Myocyte (in vitro differentiated cells): ENCODE measurements around the gene FMO5. TPM values are rescaled to one million over a fixed set of nuclear protein-coding genes. Genes with fewer than 3 reads are reported as not detected.
"Not testable (repeated sequence)": the region's sequence is repeated elsewhere in the genome, so short reads cannot be mapped to it uniquely, and the experiment has no call there.

Source experiments
- DNase-seq: peaks from one replicate; pipeline ENCODE4 v3.0.0-alpha.2; 2012; ENCODE audit warnings: low read depth
- total RNA-seq: library from RNA; depleted of rRNA; stranded (reverse); fragments of >200 nt; gene quantifications from 2 replicates; pipeline ENCODE4 v1.2.3, GENCODE V29; 2014

FMO5 gene
- total RNA-seq, 1 donor from 2014 or later: 0.99 TPM

DNA sequence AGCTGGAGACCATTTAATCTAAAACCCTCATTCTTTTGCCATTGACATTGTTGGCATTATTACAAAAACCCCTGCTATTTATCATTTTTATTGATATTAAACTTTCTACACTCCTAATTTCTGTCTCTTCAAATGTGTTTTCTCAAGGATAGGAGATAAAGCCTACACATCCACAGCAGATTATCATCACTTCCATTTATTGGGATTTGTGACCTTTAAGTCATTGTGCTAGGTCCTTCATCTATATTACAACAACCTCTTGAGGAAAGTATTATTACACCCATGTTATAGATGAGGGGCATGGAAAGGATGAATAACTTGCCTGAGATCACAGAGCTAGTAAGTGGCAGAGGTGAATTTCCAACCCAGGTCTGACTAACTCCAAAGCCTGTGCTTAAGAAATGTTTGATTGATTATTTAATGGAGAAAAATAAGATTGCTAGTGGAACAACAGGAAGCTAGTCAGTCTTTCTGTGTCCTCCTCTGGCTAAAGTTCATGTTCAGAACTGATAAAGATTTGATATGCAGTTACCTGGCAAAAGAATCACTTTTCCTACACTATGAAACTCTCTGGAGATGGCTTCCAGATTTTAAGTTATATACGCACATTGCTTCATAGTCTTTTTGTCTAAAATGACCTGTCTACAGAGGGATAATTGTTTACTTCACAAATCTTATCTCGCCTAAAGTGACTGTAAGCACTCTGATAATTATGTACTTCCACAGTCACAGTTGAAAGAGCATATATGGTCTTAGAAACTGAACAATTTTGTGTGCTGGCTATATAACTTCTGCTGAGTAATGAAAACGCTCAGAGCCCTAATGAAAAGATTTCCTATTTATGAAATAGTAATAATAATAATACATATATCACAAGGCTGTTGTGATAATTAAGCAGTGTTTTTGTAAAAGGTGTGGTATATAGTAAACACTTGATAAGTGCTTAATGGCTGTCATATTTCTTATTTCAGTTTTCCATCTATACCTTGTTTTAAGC, 15.0 kb downstream of the FMO5 start:
- no peak for DNase-seq

DNA sequence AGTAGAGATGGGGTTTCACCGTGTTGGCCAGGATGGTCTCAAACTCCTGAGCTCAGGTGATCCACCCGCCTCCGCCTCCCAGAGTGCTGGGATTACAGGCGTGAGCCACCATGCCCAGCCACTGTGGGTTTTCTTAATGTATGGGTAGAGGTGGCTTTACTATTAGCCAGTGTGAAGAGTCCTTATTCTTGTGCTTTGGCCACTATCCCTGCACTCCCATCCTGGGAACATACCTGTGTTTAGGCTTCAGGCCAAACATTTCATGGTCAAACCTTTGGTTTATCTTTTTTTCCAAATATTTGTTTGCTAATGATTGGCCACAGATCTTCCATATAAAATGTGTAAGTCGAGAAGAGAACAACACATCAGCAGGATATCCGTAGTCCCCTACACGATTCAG, 16.5 kb downstream of the FMO5 start:
- no peak for DNase-seq

DNA sequence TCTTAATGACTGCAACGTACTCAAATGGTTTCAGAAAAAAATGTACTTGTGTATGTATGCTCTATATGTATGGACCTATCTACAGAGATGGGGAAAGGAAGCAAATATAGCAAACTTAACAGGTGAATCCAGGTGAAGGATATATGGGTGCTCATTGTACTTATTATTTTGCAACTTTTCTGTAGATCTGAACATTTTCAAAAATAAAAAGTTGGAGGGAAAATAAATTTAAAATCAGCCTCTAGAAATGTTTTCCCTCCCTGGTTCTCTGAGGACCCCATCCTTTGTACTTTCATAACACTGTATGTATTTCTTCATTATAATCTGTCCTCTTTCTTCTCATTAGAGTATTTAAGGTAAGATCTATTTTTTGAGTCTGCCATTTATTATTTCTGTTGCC, 17.9 kb downstream of the FMO5 start:
- DNase-seq: no peak

DNA sequence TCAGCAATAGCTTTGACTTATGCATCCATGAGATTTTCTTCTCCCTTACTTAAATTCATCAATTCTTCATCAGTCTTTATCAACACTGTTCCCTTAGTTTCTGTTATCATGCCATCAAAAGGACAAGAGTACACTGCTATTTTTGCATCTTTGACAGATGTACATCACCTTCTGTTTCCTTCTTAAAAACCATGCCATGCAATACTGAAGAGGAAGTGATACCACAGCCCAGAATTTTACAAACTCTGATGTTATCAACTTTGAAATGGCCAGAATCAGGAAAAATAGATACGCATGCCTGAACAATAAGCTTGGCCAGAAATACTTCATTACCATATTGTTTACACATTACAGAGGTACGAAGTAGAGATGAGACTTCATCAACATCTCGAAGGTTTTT, 21.1 kb downstream of the FMO5 start:
- DNase-seq: no peak

DNA sequence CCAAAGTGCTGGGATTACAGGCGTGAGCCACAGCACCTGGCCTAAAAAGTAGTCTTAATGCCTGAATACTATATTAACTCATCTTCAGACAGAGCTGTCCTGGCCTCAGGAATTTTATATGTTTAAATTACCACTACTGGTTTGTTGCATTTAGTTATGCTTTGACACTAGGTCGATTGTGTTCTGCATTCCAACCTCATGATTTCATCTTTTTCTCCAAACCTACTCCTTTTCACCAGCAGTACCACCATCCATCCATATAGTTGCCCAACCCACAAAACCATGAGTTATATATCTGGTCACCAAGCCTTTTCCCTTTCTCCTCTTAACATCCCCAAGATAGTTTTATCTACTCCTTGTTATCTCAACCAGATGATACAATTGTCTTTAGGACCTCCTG, 22.6 kb downstream of the FMO5 start:
- DNase-seq: no peak

DNA sequence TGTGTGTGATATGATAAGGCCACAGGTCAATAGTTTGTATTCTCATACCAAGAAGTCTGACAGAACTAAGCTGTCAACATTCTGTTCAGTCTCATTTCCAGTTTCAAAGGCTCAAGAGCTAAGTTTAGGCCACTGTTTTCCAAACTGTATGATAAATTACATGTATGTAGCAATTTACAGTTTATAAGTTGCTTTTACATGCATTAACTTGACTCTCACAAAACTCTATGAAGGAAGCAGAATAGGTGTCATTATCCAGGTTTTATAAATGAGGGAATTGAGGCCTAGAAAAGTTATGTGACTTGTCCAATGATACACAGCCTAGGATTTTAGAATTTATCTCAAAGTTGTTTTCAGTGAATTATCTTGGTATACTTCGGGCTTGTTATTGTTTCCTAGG, 23.4 kb downstream of the FMO5 start:
- no peak for DNase-seq

DNA sequence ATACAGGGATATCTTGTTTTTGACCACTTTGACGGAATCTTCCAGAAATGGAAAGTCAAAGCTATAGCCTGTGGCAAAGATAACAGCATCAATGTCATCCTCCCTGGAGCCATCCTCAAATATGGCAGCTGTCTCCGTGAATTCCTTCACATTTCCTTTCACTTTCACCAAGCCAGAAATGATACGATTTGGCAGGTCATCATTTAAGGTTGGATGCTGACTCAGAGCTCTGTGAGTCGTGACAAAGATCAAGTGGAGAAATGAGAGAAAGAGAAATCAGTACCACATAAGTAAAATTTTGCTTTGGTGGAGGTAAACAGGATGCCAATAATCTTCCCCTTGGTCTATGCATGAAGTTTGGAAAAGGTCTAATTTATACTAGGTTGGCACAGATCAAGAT, 23.9 kb downstream of the FMO5 start:
- no peak for DNase-seq

DNA sequence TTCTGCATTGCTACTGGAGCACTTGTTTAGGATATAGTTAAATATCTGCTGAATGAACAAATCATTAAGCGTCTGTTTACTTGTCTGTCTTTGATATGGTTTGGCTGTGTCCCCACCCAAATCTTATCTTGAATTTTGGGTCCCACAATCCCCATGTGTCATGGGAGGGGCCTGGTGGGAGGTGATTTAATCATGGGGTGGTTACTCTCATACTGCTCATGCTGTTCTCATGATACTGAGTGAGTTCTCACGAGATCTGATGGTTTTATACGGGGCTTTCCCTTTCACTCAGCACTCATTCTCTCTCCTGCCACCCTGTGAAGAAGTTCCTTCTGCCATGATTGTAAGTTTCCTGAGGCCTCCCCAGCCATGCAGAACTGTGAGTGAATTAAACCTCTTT, 27.8 kb downstream of the FMO5 start:
- DNase-seq: not testable (repeated sequence)

DNA sequence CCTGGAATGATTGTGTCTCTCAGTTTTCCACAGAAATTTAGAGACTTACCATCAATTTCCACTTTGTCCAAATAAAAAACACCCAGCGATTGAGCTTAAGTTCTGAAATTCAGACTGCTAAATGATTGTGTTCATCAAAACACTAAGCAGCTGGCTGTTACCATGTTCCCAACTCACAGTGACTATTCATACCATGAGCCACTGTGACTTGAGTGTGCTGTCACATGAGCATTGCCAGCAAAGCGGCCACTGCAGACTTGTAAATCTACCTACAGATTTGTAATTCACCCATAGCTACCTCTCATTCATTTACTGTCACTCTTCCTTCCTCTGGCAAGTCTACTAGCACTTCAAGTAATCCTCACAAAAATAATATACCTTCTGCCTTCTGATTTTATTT, 35.6 kb downstream of the FMO5 start:
- DNase-seq: no peak

DNA sequence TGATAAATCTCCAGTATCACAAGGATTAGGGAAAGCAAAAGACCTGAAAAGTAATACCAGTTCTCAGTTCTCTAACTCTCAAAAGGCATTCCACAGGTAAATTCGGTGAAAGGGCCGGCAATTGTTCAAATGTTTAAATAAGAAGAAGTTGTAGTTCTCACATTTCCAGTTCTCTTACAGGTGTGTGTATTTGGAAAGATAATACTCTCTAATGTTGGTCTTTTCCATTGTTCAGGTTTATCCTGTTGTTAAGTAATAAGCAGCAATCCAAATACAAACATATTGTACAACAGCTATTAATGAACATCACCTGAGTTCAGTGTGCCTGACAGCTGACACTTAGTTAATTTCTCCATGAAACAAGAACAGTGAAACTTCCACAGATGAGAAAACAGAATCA, 39.7 kb downstream of the FMO5 start:
- DNase-seq: no peak

DNA sequence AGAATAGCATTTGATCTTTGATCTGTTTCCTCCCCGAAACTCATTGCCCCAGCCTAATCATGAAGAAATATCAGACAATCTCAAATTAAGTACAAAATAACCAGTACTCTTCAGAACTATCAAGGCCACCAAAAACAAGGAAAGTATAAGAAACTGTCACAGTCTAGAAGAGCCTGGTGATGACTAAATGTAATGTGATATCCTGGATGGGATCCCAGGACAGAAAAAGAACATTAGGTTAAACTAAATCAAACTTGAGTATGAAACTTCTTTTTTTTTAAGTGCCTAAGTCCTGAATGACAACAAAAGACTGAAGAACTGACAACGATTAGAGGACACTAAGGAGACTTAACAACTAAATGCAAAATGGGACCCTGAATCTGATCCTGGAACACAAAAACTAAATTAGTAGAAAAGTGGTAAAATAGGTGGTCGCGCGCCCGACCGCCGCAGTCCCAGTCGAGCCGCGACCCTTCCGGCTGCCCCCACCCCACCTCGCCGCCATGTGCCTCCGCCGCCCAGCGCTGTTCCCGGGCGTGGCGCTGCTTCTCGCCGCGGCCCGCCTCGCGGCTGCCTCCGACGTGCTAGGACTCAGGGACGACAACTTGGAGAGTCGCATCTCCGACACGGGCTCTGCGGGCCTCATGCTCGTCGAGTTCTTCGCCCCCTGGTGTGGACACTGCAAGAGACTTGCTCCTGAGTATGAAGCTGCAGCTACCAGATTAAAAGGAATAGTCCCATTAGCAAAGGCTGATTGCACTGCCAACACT, 47.3 kb downstream of the FMO5 start:
- DNase-seq: peak; percentile 55

DNA sequence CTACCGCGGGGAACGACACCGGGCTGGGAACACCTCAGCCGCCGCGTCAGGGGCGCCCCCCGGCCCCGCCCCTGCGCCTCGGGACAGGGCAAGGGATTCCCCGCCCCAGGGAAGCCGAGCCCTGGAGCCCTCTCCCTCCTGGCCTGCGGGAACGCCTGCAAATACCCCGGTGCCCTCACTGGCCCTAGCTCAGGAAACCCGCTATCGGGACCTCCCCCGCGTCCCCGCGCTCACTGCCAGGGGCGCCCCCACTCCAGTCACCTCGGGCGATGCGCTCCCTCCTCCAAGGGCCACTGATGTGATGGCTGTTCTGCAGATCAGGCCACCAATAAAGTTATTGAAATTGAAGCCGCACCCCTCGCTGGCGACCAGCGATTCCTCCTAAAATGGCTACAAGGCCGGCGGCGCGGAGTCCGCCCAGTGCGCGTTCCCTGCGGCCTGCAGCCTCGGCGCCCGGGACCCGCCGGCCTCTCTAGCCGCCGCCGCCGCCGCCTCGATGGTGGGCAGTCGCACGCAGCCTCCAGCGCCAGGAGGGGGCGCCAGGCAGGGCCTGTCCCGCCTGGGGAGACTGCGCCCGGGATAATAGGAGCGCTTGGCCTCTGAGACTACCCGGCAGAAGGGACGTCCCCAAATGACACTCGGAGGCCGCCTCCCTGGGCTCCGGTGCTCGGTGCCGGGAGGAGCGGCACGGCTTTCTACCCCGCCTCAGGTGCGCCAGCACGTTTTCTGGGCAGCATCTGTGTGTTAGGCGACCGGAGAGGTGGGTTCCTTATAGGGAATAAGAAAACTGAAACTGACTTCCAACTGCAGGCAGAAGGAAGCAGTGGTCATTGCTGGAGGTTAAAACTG, 52.7 kb downstream of the FMO5 start, which contains the start of gene PRKAB2:
PRKAB2 (minus strand) TSS at position 303 of the 849 bp plus-strand sequence. CDS start 326 bp downstream, outside the sequence.
- peak; percentile 97 for DNase-seq

DNA sequence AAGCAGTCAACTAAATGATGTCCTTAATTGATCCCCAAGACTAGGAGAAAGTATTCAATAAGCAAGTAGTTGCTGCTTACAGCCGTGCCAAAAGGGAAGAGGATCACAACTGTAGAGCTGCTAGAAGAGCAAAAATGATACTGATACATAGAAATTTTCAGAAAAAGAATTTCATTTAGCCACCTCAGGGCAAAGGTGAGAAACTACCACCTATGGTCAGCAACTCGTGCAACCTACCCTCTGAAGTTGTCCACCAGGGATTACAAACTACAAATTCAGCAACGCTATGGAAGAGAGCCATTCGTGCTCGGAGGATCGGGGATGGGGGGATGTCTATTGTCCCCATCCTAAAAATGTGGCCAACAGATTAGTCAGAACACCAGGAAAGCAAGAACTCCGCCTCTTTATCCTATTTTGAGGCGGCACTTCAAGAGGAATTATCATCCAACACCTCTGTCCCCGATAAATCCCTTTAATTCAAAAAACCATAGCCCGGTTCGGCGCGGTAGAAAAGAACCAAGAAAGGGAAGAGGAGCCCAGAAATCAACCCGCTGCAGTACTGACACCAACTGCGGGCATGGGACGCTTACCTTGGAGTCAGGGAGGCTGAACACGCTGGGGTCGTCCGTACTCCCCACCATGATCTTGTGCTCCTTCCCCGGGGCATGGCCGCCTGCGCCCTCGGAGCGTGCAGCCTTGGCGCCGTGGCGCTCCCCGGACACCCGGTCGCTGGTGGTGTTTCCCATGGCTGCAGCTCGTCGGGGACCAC, 53.6 kb downstream of the FMO5 start:
- DNase-seq: peak; percentile 20

DNA sequence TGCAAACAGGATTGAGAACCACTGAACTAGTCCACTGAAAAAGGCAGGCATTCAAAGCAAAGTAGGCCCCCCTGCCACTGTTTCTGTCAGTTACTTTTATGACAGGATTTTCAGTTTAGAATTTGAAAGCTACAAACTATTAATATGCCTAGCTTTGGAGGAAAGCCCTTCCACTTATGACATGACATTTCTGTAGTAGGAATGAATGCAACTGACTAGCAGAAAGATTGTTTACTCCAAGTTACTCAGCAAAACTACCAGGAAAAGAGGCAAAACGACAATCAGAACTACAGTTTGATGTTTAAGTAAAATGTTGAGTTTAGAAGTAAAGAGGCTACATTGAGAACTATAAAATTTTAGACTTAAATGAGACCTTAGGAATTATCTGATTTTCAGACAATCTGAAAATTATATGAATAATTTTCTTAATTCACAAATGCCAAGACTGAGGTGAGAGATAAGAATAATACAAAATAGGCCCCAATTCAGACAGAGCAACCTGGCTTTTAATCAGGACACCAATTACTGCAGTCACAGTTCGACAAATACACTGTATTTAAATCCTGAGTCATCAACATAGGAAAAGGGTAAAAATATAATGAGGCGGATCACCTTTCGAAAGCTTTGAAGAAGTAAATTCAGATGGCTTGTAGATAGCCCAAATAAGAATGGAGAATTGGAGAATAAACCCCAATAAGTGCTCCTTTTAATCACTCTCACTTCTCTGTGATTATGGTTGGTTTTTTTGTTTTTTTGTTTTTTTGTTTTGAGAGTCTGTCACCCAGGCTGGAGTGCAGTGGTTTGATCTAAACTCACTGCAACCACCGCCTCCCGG, 55.1 kb downstream of the FMO5 start:
- no peak for DNase-seq

DNA sequence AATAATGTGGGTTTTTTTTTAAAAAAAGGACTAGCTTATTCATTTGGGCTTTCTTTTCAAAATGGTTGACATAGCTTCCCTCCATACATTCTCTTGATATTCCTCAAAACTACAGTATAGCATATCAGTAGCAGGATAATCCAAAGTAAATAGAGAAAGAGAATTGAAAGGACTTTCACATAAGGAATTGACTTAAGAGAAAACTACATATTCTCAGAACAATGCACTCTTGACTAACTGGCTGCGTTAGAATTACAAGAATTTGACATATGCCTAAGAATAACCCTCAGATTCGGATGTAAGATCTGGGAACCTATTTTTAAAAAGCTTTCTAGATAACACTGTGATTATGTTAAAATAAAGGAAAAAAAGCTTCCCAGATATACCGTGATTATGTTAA, 56.0 kb downstream of the FMO5 start:
- no peak for DNase-seq

DNA sequence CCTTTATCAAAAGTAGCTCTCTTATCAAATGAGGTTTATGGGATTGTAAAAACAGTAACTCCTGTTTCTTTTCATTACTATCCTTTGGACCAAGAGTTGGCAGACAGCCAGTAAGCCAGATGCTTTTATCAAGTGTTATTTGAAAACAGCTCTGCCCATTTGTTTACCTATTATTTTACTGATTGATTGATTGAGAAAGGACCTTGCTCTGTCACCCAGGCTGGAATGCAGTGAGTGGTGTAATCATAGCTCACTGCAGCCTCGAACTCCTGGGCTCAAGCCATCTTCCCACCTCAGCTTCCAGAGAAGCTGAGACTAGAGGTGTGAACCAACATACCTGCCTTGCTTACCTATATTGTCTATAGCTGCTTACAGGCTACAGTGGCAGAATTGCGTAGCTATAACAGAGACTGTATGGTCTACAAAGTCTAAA, 56.5 kb downstream of the FMO5 start:
- peak; percentile 53 for DNase-seq

DNA sequence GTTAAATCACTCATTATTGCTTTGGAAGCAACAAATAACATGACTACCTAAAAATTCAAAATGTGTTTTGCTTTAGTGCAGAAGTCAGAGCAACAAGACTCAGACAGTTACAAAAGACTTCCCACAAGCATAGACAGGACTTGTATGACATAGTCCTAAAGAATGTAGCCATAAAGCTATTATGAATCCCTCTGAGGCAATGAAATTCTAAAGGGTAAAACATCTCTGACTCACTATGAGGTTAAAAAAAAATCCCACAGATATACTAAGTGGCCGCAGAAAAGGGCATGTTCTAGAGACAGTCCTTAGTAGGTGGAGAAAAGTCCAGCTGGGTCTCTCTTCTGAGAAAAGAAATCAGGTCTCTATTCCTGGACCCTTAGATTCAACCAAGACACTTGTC, 57.8 kb downstream of the FMO5 start:
- peak; percentile 74 for DNase-seq

DNA sequence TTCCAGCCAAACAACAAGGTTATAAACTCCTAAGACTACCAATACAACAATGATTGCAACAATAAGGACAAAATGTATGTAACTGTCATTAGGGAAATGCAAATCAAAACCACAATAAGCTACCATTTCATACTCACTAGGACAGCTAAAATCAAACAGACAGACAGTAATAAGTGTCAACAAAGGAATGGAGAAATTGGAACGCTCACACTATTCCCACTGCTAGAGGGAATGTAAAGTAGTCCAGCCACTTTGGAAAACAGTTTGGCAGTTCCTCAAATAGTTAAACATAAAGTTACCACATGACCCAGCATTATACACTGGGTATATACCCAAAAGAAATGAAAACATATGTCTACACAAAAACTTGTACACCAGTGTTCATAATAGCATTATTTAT, 62.1 kb downstream of the FMO5 start:
- no peak for DNase-seq

DNA sequence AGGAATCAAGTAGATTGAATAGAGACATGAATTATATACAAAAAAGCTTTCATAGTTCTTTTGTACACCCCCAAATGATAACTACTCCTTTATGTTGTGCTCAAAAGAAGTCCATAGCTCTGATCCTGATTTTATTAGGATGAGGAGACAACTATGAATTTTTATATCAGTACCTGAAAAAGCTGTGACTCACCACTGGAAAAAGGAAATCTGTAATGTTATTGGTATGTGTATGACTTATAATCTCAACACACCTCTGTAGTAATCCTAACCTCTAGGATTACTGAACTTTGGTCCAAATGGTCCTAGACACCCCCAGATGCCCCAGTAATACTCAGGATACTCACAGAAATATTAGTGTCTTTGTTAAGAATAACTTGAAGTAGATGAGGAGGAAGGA, 63.0 kb downstream of the FMO5 start:
- no peak for DNase-seq

DNA sequence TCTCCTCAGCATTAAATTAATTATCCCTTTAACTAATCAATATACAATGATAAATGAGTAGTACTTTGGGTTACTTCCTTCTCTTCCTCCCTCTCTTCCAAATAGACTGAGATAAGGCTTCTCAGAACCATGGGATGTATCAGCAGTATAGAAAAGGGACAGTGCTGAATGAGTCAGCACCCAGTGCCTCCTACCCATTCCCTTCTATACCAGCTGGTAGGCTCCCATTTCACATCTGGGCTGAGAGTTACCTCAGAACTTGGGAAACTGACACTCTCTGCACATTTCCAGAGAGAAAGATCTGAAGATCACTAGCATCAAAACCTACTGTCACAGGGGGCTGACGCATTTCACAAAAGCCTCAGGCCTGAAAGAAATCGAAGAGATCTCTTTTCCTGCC, 68.0 kb downstream of the FMO5 start:
- DNase-seq: not testable (repeated sequence)
